ENCODE results near the gene TEKT2.

Gene TEKT2

DNA sequence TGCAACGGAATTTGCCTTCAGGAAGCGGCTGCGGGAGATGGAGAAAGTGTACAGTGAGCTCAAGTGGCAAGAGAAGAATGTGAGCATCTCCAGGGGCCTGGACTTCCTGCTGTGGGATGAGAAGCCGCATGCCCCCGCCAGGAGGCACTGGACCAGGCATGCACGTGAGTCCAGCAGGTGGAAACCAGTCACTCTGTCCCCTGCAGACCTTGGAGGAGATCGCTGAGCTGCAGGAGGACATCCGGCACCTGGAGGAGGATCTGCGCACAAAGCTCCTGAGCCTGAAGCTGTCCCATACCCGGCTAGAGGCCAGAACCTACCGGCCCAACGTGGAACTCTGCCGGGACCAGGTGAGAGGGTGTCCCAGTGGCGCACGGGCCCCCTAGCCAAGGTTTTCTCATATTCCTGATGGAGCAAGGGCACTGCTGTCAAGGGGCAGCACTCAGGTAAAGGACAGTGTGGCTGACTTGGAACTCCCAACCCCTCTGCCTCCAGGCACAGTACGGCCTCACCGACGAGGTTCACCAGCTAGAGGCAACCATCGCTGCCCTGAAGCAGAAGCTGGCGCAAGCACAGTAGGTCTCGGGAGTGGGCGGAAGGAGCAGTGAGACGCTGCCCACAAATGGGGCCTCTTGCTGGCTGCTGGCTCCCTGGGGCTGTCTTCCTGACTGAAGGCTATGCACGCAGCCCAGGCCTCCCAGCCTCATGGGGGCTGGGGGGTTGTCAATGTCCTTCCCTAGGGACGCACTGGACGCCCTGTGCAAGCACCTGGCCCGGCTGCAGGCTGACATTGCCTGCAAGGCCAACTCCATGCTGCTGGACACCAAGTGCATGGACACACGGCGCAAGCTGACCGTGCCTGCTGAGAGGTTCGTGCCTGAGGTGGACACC is 3.6 kb downstream of the TEKT2 start:
- DNase-seq = no peak

DNA sequence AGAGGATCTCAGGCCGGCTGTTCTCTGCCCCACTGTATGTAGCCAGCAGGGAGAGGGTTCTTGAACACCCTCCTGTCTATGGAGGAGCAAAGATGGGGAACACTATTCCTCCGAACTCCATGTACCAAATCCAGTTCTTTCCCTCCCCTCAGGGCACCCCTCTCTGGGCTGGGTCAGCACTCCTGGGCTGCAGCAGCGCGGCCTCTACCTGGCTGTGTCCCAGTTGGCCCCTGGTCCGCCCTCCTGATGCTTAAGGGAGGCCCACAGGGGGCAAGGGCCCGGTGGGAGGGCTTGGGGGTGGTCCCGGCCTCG is 4.3 kb downstream of the TEKT2 start:
- DNase-seq = no peak

DNA sequence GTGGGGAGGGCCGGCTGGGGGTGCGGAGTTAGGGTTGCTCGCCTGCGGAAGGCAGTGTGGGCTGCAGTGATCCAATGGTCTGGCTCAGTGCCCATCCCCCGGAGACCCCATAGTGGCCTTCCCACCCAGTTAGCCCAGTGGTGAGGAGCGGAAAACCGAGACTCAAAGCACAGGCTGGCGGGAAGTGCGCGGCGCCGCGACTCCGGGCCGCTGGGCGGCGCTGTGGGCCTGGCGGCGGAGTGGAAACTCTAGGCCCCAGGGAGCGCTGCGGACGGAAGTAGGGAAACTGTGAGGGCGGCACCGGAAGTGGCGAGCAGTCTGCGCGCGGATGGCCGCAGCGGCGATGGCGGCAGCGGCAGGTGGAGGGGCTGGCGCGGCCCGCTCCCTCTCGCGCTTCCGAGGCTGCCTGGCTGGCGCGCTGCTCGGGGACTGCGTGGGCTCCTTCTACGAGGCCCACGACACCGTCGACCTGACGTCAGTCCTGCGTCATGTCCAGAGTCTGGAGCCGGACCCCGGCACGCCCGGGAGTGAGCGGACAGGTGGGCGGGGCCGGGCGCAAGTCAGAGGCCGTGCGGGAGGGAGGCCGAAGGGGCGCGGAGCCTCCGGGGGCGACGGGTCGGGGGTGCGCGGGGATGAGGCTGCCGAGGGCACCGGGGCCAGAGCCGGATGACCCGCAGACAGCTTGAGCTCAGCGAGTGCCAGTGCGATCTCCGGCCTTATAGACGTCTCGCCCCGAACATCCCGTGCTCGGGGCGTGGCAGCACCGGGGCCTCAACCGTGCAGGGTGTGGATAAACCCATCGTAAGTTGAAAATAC is 4.9 kb downstream of the TEKT2 start, which contains the start of gene ADPRS:
ADPRS (plus strand) TSS at position 316 of the 816 bp plus-strand sequence; CDS start at position 329, 13 bp downstream.
- peak; percentile 91 for DNase-seq

DNA sequence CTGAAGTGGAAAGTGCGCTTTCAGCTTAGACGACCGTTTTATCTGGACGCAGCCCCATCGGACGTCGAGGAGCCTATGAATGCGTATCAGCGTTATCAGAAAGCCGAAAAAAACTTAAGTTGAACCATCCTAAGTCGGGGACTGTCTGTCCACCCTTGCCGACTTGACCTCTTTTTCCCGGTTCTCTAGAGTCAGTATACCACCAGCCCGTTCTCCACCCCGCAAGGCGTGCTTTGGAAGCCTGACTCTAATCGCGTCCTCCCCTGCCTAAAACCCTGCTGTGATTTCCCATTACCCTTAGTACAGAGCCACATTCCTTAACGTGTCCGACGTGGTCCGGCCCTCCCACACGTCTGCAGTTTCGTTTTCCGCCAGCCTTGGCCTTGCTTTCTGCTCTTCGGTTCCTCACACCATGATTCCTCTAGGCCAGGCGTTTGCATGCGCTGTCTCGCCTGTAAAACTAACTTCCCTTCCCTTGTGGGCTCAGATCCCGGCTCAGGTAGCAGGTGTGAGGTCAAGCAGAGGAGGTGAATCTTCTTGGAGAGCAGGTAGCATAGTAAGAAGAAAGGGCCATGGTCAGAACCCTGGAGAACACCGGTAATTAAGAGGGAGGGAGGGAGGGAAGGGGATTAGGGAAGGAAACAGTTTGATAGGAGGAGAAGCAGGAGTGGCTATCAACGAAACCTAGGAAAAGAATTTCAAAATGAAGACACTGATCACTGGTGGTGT is 5.7 kb downstream of the TEKT2 start:
- DNase-seq = no peak

DNA sequence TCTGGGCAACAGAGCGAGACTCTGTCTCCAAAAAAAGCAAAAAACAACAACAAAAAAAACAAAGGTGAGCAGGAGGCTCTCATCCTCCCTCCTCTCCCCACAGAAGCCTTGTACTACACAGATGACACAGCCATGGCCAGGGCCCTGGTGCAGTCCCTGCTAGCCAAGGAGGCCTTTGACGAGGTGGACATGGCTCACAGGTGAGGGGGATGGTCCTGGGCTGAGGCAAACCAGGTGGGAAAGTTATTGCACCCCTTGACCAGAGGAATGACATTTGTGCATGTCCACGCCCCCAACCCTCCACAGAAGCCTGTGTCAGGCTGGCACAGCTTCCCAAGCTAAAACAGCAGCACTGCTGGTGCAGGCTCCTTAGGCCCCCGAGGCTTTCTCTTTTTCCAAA is 7.2 kb downstream of the TEKT2 start:
- no peak for DNase-seq

DNA sequence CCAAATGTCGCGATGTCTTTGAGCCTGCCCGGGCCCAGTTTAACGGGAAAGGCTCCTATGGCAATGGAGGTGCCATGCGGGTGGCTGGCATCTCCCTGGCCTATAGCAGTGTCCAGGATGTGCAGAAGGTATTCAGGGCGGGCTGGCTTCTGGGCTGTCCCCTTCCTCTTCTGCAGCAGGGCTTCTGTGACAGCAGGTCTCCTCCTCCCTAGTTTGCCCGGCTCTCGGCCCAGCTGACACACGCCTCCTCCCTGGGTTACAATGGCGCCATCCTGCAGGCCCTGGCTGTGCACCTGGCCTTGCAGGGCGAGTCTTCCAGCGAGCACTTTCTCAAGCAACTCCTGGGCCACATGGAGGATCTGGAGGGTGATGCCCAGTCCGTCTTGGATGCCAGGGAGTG is 7.8 kb downstream of the TEKT2 start:
- no peak for DNase-seq

DNA sequence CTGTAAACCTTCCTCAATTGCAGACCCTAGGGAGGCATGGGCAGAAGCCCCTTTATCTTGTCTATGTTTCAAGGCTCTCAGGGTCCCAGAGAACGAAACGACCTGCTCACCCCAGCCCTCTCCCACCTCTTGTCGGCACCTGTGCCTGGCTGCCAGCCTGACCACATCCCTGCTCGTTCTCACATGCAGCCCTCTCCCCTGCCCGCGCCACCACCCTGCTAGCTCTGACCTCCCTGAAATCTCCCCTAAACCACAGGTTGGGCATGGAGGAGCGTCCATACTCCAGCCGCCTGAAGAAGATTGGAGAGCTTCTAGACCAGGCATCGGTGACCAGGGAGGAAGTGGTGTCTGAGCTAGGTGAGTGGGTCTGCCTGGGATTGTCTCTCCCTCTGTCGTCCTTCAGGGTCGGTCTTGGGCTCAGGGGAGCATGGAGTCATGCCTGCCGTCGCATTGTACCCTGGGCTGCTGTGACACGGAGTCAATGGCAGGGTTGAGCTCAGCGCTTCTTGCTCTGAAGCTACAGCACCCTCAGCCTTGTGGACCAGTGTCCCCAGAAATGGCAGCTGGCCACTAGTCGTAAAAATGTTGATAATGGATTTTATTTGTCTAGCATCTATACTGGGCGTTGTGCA is 8.4 kb downstream of the TEKT2 start:
- no peak for DNase-seq

DNA sequence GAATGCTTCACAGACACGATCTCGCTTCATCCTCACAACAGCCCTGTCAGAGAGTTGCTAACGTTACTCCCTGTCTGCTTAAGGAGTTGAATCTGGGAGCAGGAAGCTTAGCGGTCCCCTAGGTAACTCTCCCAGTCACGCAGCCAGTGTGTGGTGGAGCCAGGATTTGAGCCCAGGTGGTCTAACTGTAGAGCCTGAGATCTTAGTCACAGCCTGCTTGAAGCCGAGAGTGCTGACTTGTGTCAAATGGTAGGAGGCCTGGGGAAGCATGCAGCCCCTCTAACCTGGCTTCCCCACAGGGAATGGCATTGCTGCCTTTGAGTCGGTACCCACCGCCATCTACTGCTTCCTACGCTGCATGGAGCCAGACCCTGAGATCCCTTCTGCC is 8.9 kb downstream of the TEKT2 start:
- DNase-seq = no peak

DNA sequence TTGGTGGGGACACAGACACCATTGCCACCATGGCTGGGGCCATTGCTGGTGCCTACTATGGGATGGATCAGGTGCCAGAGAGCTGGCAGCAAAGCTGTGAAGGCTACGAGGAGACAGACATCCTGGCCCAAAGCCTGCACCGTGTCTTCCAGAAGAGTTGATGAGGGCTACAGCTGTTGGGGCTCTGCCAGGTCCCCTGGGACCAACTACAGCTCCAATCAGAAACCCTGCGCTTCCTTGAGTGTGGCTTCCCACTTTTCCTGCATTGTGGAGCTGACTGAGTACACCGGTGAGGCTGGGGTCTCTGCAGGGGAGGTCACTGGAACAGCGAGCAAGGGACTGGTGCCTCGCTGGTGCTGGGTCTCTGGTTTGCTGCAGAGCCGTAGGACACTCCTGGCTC is 9.3 kb downstream of the TEKT2 start:
- DNase-seq = no peak

DNA sequence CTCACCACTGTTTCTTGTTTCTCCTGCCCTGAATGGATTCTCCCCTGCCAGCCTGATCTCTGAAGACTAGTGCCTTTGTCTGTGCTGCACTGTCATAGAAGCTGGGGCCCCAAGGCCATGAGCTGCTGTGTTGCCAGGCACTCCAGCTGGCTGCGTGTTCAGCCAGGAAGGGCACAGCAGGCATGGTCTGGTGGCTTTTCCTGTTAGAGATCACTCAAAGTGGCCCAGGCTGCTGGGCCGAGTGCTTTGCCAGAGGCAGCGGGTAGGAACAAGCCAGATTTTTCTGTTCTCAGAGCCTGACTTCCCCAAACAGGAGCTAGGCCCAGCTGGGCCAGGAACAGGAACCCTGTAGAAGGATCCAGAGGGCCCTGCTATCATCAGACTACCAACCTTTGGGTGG is 10.0 kb downstream of the TEKT2 start:
- no peak for DNase-seq

DNA sequence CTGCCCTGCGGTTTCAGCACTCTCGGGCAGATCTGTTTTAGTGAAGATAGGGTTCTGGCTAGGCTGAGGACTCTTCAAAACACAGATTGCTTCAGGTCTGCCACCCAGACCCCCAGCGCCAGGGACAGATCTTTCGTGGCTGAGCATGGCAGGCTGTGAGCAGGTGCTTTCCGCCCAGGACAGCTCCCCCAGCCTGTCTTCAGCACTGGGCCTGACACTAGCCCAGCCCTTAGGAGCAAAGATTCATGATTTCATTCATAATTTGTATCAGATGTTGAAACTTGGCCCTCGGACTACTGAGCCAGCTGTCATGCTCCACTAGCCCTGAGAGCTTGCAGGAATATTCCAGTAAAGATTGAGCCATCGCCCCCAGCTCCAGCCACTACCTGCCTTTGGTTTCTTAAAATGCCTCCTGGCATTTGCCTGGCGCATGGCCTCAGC is 10.7 kb downstream of the TEKT2 start:
- no peak for DNase-seq

DNA sequence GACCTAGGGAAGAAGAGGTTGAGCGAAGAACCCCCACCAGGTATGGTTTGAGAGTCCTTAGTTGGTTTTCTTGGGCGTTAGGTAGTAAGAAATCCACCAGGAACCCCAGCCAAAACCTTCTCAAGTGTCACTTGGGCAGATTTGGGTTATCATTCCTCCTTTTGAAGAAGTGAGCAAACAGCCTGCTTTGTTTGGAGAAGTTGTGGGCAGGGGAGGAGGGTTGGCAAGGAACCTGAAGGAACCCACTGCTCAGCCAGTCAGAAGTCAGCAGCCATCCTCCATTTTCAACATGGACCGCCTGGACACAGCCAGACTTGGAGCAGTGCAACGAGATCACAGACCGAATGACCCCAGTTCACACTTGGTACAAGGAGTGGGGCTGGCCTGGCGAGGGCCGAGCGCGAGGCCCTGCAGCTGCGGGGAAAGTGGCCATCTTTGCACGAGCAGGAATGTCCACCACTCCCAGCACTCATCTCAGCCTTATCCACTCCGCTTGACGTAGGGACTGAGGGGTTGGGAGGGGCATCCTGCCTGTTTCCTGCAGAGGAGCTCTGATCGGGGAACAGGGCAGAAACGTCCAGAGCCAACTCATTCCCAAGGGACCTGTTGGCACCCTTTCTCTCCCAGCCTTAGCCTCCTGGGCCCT is 12.0 kb downstream of the TEKT2 start:
- DNase-seq = no peak

DNA sequence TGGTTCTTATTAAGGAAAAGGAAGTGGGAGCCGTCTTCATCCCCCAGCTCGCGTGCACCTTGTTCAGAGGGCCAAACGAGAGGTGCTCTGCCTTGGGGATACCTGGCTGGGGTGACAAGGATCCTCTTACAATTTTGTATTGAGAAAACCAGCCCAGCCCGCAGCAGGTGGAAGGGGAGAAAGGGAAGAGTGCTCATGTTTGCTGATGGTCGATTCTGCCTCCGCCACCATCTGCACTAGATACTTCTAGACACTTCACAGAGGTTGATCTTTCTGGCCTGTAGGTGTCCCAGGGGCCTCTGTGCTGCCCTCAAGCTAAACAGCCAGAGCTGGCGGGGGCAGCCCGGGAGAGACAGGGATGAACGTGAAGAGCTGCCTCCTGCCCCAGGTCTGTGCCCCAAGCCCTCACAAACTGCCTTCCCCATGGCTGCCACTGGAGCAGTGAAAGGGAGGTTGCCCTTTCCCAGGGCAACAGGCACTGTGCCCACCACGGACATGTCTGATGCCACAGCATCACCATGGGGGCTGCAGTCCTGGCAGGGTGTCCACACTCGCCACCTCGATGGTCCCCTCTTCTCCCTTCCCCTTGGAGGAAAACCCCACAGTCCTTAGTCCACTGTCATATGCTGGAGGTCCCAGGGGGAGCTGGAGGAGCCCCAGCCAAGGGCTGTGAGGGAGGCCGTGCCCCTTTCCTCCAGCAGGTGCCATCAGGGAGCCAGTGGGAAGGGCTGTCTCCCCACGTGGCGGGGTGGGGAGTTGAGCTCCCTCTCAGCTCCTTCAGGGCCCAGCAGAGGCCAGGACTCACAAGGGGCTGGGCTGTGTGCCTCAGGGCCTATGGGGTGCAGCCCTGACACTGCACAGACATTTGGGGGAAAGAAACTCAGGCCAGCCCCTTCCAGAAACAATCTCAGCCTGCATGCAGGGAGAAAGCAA is 12.9 kb downstream of the TEKT2 start:
- no peak for DNase-seq

DNA sequence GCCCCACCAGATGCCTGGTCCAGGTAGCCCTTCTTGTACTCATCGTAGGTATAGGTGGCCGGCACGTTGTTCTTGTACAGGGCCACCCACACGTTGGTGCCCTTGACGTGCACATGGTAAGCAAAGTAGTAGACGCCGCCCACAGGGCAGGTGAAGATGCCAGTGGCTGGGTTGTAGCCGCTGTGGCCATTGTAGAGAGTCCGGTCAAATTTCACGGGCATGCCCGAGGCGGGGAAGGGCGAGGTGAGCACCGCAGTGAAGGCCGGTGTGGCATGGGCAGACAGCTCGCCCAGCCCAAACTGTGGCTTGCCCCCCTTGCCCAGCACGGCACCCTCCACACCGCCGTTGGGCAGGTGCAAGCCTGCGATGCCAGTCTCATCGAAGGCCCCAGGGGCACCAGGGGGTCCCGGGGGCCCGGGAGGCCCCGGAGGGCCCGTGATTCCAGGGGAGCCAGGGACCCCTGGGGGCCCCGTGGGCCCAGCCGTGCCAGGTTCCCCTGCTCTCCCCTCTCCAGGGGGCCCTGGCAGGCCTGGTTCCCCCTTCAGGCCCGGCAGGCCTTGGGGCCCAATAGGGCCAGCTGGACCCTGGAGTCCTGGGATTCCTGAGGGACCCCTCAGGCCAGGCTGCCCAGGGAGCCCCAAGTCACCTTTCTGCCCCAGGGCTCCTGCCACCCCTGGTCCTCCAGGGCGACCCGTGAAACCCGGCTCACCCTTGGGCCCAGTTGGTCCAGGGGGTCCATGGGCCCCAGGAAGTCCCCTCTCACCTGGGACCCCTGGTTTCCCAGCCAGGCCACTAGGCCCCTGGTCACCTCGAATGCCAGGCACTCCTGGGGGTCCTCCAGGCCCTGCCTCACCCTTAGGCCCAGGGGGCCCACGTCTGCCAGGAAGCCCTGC is 14.0 kb downstream of the TEKT2 start:
- DNase-seq = no peak

DNA sequence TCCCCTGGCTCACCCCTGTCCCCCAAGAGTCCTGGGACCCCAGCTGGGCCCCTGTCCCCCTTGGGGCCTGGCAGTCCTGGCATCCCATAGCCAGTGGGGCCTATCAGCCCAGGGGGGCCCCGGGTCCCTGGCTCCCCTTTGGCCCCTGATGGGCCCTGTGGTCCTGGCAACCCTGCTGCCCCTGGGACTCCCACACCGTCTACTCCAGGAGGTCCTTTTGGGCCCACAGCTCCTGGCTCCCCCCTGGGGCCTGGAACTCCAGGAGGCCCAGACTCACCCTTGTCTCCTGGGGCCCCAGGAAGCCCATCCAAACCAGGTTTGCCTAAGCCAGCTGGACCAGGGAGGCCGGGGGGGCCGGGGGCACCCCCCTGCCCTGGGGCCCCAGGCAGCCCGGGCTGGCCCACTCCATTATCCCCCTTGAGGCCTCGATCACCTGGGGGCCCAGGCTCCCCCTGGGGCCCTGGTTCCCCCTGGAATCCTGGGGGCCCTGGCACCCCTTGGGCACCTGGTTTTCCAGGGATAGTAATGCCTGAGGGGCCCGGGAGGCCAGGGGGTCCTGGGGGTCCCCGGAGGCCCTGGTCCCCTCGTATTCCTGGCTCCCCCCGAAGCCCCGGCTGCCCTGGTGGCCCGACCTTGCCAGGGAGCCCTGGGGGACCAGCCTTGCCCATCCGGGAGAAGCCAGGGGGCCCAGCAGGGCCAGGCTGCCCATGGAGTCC is 14.9 kb downstream of the TEKT2 start:
- no peak for DNase-seq

DNA sequence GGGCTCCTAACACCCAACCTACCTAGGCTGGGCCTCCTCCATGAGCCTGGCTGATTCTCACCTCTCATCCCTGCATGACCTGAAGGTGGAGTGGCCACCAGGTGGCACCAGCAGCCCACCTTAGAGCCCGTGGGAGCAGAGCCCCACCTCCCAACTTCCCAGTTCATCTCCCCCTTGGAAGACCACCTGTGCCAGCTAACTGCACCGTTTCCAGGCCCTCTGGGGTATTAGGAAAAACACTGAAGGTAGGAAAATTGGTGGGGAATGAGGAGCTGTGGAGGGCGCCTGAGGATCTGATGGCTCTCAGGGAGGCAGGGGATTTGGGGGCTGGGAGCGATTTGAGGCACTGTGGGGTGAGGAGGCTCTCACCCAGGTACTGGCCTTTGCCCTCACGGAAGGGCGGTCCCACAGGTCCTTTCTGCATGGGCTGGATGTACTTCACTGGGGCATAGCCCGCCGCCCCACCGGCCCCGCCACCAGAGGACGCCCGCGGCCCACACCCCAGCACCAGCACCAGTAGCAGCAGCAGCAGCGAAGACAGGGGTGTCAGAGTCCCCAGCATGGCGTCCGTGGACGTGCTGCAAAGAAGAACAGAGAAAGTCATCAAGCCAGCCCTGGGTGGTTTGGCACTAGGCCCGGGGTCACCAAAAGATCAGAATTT is 15.9 kb downstream of the TEKT2 start:
- peak; percentile 76 for DNase-seq

DNA sequence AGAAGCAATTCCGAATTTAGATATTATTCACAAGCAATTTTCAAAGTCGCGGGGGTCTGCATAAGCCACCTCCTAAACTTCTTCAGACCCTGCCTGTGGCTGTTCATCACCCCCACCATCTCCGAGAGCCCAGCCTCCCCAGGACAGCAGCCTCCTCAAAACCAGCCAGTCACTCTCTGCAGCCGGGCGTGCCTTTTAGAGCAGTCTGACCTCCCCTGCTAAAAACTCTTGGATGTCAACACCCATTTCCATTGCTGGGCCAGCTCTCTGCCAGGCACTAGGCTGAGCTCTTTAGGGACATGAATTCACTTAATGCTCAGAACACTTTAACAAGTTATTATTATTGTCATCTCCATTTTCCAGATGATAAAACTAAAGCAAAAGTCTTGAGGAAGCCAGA is 16.5 kb downstream of the TEKT2 start:
- no peak for DNase-seq

DNA sequence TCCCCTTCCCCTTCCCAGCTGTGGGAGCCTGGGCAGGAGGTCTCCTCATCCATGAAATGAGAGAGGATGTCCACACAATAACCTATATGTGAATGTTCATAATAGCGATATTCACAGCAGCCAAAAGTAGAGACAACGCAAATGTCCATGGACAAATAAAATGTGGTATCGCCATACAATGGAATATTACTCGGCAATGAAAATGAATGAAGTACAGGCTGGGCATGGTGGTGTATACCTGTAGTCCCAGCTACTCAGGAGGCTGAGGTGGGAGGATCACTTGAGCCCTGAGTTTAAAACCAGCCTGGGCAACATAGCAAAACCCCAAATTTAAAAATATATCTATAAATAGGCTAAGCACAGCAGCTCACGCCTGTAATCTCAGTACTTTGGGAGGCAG is 17.7 kb downstream of the TEKT2 start:
- no peak for DNase-seq

DNA sequence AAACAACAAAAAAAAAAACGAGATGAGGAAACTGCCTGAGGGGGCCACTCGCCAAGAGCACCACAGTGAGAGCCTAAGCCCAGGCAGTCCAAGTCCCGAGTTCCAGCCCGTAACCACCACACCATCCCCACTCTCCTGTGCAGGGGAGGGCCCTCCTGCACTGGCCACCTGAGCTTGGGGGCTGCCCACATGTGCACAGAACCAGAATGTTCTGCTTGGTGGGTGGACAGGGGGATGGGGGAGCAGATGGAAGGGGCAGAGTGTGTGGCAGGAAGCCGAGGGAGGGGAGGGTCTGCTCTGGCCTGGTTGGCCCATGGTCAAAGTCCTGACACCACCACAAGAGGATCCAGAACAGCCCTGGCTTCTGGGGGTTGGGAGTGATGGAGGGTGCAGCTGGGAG is 22.4 kb downstream of the TEKT2 start:
- no peak for DNase-seq

Data from stimulated activated CD4-positive, alpha-beta T cell treated with anti-CD3 and anti-CD28 coated beads, Interleukin-1b, Interleukin-23, amount 100 ng/mL, for 48 hours (primary cell).